ENCODE data around the gene SH3RF2.

SH3RF2 gene

GRCh38 chr5:146070746-146071145 lies 134.4 kb downstream of the SH3RF2 start:
- no peak overlapping the region for H3K4me3 ChIP-seq (ENCODE audit: low read length)
- no peaks in the 10 kb centered on the region for H3K4me1 ChIP-seq (ENCODE audit: control insufficient read depth, insufficient read depth, low read length)
- H3K9ac ChIP-seq (ENCODE audit: low read length), result no peak overlapping the region
- no peaks in the 10 kb centered on the region for H3K9me3 ChIP-seq (ENCODE audit: control insufficient read depth, low read length)
- no peak for DNase-seq (ENCODE audit: low read depth)
- peaks cover 12% of the 10 kb centered on the region for H3K27me3 ChIP-seq (replicated peaks; ENCODE audit: control insufficient read depth, insufficient read depth, low read length)
- no peaks in the 10 kb centered on the region for H3K36me3 ChIP-seq (ENCODE audit: control insufficient read depth, insufficient read depth, low read length, severe bottlenecking)

GRCh38 chr5:146071171-146071570 lies 134.8 kb downstream of the SH3RF2 start:
- no peak for DNase-seq (ENCODE audit: low read depth)
- Histone ChIP-seq H3K9ac (ENCODE audit: low read length) (no peak overlapping the region), H3K27me3 (replicated peaks; ENCODE audit: control insufficient read depth, insufficient read depth, low read length) (peaks cover 12% of the 10 kb centered on the region), H3K4me3 (ENCODE audit: low read length) (no peak overlapping the region), H3K36me3 (ENCODE audit: control insufficient read depth, insufficient read depth, low read length, severe bottlenecking) (no peaks in the 10 kb centered on the region), H3K4me1 (ENCODE audit: control insufficient read depth, insufficient read depth, low read length) (no peaks in the 10 kb centered on the region), H3K9me3 (ENCODE audit: control insufficient read depth, low read length) (no peaks in the 10 kb centered on the region)

GRCh38 chr5:146072595-146072994 lies 136.2 kb downstream of the SH3RF2 start:
- DNase-seq (ENCODE audit: low read depth), result no peak
- H3K9ac ChIP-seq (ENCODE audit: low read length), result no peak overlapping the region
- no peaks in the 10 kb centered on the region for H3K4me1 ChIP-seq (ENCODE audit: control insufficient read depth, insufficient read depth, low read length)
- H3K4me3 ChIP-seq (ENCODE audit: low read length), result no peak overlapping the region
- H3K36me3 ChIP-seq (ENCODE audit: control insufficient read depth, insufficient read depth, low read length, severe bottlenecking), result no peaks in the 10 kb centered on the region
- no peaks in the 10 kb centered on the region for H3K9me3 ChIP-seq (ENCODE audit: control insufficient read depth, low read length)
- peaks cover 19% of the 10 kb centered on the region for H3K27me3 ChIP-seq (replicated peaks; ENCODE audit: control insufficient read depth, insufficient read depth, low read length)

GRCh38 chr5:146073239-146073900 lies 137.0 kb downstream of the SH3RF2 start:
- Histone ChIP-seq H3K36me3 (ENCODE audit: control insufficient read depth, insufficient read depth, low read length, severe bottlenecking) (no peaks in the 10 kb centered on the region), H3K27me3 (replicated peaks; ENCODE audit: control insufficient read depth, insufficient read depth, low read length) (peaks cover 19% of the 10 kb centered on the region)
- no peak for DNase-seq (ENCODE audit: low read depth)

GRCh38 chr5:146076028-146076427 lies 139.7 kb downstream of the SH3RF2 start:
- H3K27me3 ChIP-seq (replicated peaks; ENCODE audit: control insufficient read depth, insufficient read depth, low read length), result peaks cover 19% of the 10 kb centered on the region
- H3K4me1 ChIP-seq (ENCODE audit: control insufficient read depth, insufficient read depth, low read length), result no peaks in the 10 kb centered on the region
- no peak overlapping the region for H3K4me3 ChIP-seq (ENCODE audit: low read length)
- H3K9me3 ChIP-seq (ENCODE audit: control insufficient read depth, low read length), result no peaks in the 10 kb centered on the region
- no peak overlapping the region for H3K9ac ChIP-seq (ENCODE audit: low read length)
- H3K36me3 ChIP-seq (ENCODE audit: control insufficient read depth, insufficient read depth, low read length, severe bottlenecking), result no peaks in the 10 kb centered on the region
- DNase-seq (ENCODE audit: low read depth), result no peak

More at GRCh38 chr5:146073239-146073900, 137.0 kb downstream of the SH3RF2 start:
- Histone ChIP-seq H3K4me1 (ENCODE audit: control insufficient read depth, insufficient read depth, low read length) (no peaks in the 10 kb centered on the region), H3K4me3 (ENCODE audit: low read length) (no peak overlapping the region), H3K9ac (ENCODE audit: low read length) (no peak overlapping the region), H3K9me3 (ENCODE audit: control insufficient read depth, low read length) (no peaks in the 10 kb centered on the region)

GRCh38 chr5:146076455-146076854 lies 140.1 kb downstream of the SH3RF2 start:
- DNase-seq (ENCODE audit: low read depth), result no peak
- Histone ChIP-seq H3K27me3 (replicated peaks; ENCODE audit: control insufficient read depth, insufficient read depth, low read length) (peaks cover 19% of the 10 kb centered on the region), H3K36me3 (ENCODE audit: control insufficient read depth, insufficient read depth, low read length, severe bottlenecking) (no peaks in the 10 kb centered on the region)

GRCh38 chr5:146078566-146078965 lies 142.2 kb downstream of the SH3RF2 start:
- Histone ChIP-seq H3K4me1 (ENCODE audit: control insufficient read depth, insufficient read depth, low read length) (peaks cover 8% of the 10 kb centered on the region), H3K27me3 (replicated peaks; ENCODE audit: control insufficient read depth, insufficient read depth, low read length) (peaks cover 9% of the 10 kb centered on the region), H3K9me3 (ENCODE audit: control insufficient read depth, low read length) (no peaks in the 10 kb centered on the region), H3K9ac (ENCODE audit: low read length) (no peak overlapping the region), H3K36me3 (ENCODE audit: control insufficient read depth, insufficient read depth, low read length, severe bottlenecking) (no peaks in the 10 kb centered on the region), H3K4me3 (ENCODE audit: low read length) (no peak overlapping the region)
- DNase-seq (ENCODE audit: low read depth), result no peak

More at GRCh38 chr5:146076455-146076854, 140.1 kb downstream of the SH3RF2 start:
- Histone ChIP-seq H3K4me3 (ENCODE audit: low read length) (no peak overlapping the region), H3K9ac (ENCODE audit: low read length) (no peak overlapping the region), H3K4me1 (ENCODE audit: control insufficient read depth, insufficient read depth, low read length) (peaks cover 1% of the 10 kb centered on the region), H3K9me3 (ENCODE audit: control insufficient read depth, low read length) (no peaks in the 10 kb centered on the region)

- H3K27me3 ChIP-seq (replicated peaks; ENCODE audit: control insufficient read depth, insufficient read depth, low read length), result peaks cover 7% of the 10 kb centered on the region
Observed at GRCh38 chr5:146079695-146080373, 143.5 kb downstream of the SH3RF2 start.

GRCh38 chr5:146081556-146081955 lies 145.2 kb downstream of the SH3RF2 start:
- no peak for DNase-seq (ENCODE audit: low read depth)
- H3K4me3 ChIP-seq (ENCODE audit: low read length), result no peak overlapping the region
- H3K9me3 ChIP-seq (ENCODE audit: control insufficient read depth, low read length), result no peaks in the 10 kb centered on the region
- peaks cover 6% of the 10 kb centered on the region for H3K27me3 ChIP-seq (replicated peaks; ENCODE audit: control insufficient read depth, insufficient read depth, low read length)
- no peaks in the 10 kb centered on the region for H3K36me3 ChIP-seq (ENCODE audit: control insufficient read depth, insufficient read depth, low read length, severe bottlenecking)
- peaks cover 8% of the 10 kb centered on the region for H3K4me1 ChIP-seq (ENCODE audit: control insufficient read depth, insufficient read depth, low read length)
- no peak overlapping the region for H3K9ac ChIP-seq (ENCODE audit: low read length)

More at GRCh38 chr5:146079695-146080373, 143.5 kb downstream of the SH3RF2 start:
- H3K9me3 ChIP-seq (ENCODE audit: control insufficient read depth, low read length), result no peaks in the 10 kb centered on the region
- H3K9ac ChIP-seq (ENCODE audit: low read length), result no peak overlapping the region
- no peak overlapping the region for H3K4me3 ChIP-seq (ENCODE audit: low read length)
- H3K4me1 ChIP-seq (ENCODE audit: control insufficient read depth, insufficient read depth, low read length), result peaks cover 8% of the 10 kb centered on the region
- DNase-seq (ENCODE audit: low read depth), result peak; percentile 3
- no peaks in the 10 kb centered on the region for H3K36me3 ChIP-seq (ENCODE audit: control insufficient read depth, insufficient read depth, low read length, severe bottlenecking)

GRCh38 chr5:146082798-146083197 lies 146.4 kb downstream of the SH3RF2 start:
- Histone ChIP-seq H3K4me1 (ENCODE audit: control insufficient read depth, insufficient read depth, low read length) (peaks cover 8% of the 10 kb centered on the region), H3K36me3 (ENCODE audit: control insufficient read depth, insufficient read depth, low read length, severe bottlenecking) (no peaks in the 10 kb centered on the region), H3K4me3 (ENCODE audit: low read length) (no peak overlapping the region), H3K9ac (ENCODE audit: low read length) (no peak overlapping the region), H3K9me3 (ENCODE audit: control insufficient read depth, low read length) (no peaks in the 10 kb centered on the region), H3K27me3 (replicated peaks; ENCODE audit: control insufficient read depth, insufficient read depth, low read length) (no peaks in the 10 kb centered on the region)
- no peak for DNase-seq (ENCODE audit: low read depth)

- no peak overlapping the region for H3K9ac ChIP-seq (ENCODE audit: low read length)
- H3K4me3 ChIP-seq (ENCODE audit: low read length), result no peak overlapping the region
- H3K4me1 ChIP-seq (ENCODE audit: control insufficient read depth, insufficient read depth, low read length), result peaks cover 8% of the 10 kb centered on the region
- H3K9me3 ChIP-seq (ENCODE audit: control insufficient read depth, low read length), result no peaks in the 10 kb centered on the region
- H3K36me3 ChIP-seq (ENCODE audit: control insufficient read depth, insufficient read depth, low read length, severe bottlenecking), result no peaks in the 10 kb centered on the region
- H3K27me3 ChIP-seq (replicated peaks; ENCODE audit: control insufficient read depth, insufficient read depth, low read length), result no peaks in the 10 kb centered on the region
- no peak for DNase-seq (ENCODE audit: low read depth)
Observed at GRCh38 chr5:146084376-146084775, 148.0 kb downstream of the SH3RF2 start.
